Loucy (cell line): ENCODE measurements around the gene CADM2.

ENCODE experiments used
- EZH2phosphoT487 ChIP-seq: fragments of 200-600 bp; IDR thresholded peaks from 2 replicates; pipeline ENCODE4 v1.6.1; 2018; ENCODE audit warnings: antibody characterized with exemption, mild to moderate bottlenecking, moderate library complexity, borderline replicate concordance
- TF ChIP-seq, protein P1 (sequence below): fragments of 200-600 bp; sonication (generic); conservative IDR thresholded peaks from 2 replicates; pipeline ENCODE4 v1.5.1; 2014; ENCODE audit warnings: mild to moderate bottlenecking, antibody characterized with exemption, low read length

DNA sequence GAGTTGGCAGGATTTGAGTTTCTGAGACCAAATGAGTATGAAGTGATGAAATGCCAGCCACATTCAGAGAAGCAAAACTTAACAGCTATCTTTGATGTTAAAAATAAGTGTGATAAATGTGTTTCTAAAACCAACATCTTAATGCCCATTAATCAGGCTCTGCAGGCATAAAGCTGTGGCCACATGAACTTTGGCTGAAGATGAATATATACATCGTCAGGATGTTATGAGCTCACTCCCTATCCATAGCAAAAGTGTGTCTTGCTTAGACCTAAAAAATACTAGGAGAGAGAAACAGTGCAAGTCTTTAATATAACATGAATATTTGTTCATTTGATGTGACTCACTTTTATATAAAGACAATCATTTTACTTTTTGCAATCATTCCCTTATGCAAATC is 218.0 kb downstream of the CADM2 start:
- TF ChIP-seq, protein P1, sequence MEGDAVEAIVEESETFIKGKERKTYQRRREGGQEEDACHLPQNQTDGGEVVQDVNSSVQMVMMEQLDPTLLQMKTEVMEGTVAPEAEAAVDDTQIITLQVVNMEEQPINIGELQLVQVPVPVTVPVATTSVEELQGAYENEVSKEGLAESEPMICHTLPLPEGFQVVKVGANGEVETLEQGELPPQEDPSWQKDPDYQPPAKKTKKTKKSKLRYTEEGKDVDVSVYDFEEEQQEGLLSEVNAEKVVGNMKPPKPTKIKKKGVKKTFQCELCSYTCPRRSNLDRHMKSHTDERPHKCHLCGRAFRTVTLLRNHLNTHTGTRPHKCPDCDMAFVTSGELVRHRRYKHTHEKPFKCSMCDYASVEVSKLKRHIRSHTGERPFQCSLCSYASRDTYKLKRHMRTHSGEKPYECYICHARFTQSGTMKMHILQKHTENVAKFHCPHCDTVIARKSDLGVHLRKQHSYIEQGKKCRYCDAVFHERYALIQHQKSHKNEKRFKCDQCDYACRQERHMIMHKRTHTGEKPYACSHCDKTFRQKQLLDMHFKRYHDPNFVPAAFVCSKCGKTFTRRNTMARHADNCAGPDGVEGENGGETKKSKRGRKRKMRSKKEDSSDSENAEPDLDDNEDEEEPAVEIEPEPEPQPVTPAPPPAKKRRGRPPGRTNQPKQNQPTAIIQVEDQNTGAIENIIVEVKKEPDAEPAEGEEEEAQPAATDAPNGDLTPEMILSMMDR = no peak
- TF ChIP-seq EZH2phosphoT487 = no peak
